Liver (tissue), 9 donors: ENCODE measurements around the gene BCL2L11. TPM values are rescaled to one million over a fixed set of nuclear protein-coding genes. Genes with fewer than 3 reads are reported as not detected.
A peak's percentile ranks its signal among the peaks of the same experiment; 100 is the strongest.

ENCODE experiments used
- DNase-seq: peaks from one replicate; pipeline ENCODE4 v3.0.0-alpha.2; 2017; ENCODE audit warnings: low spot score
- H3K27ac ChIP-seq, 2 donors: one replicate each; pipeline ENCODE4 v1.7.0; 2013; ENCODE audit warnings: inconsistent platforms in 2 of 2, low read length in 2 of 2, control low read depth in 1 of 2, low read depth in 1 of 2, mild to moderate bottlenecking in 1 of 2
- H3K27me3 ChIP-seq, 4 donors: one replicate each; pipeline versions ENCODE4 v1.6.1 to v1.7.0; 2013; ENCODE audit warnings: low read length in 3 of 4, inconsistent platforms in 1 of 4, mild to moderate bottlenecking in 1 of 4, moderate library complexity in 1 of 4; ENCODE audit not compliant: control insufficient read depth in 4 of 4, insufficient read depth in 4 of 4
- H3K36me3 ChIP-seq, 4 donors: one replicate each; pipeline versions ENCODE4 v1.6.1 to v1.7.0; 2013; ENCODE audit warnings: low read length in 3 of 4, mild to moderate bottlenecking in 3 of 4, low read depth in 1 of 4, moderate library complexity in 1 of 4; ENCODE audit not compliant: control insufficient read depth in 4 of 4, insufficient read depth in 3 of 4
- H3K4me1 ChIP-seq, 4 donors: one replicate each; pipeline versions ENCODE4 v1.6.1 to v1.7.0; 2013; ENCODE audit warnings: low read length in 3 of 4, mild to moderate bottlenecking in 3 of 4, moderate library complexity in 1 of 4; ENCODE audit not compliant: control insufficient read depth in 4 of 4, insufficient read depth in 4 of 4
- H3K4me3 ChIP-seq, 3 donors: one replicate each; pipeline versions ENCODE4 v1.6.1 to v1.7.0; 2013; ENCODE audit warnings: low read length in 3 of 3, control low read depth in 1 of 3, low read depth in 1 of 3, mild to moderate bottlenecking in 1 of 3
- H3K9ac ChIP-seq, 2 donors: one replicate each; pipeline ENCODE4 v1.7.0; 2013; ENCODE audit warnings: low read length in 2 of 2, mild to moderate bottlenecking in 2 of 2, moderate library complexity in 2 of 2, control low read depth in 1 of 2, low read depth in 1 of 2
- H3K9me3 ChIP-seq, 4 donors: one replicate each; pipeline versions ENCODE4 v1.6.1 to v1.7.0; 2013; ENCODE audit warnings: low read length in 3 of 4; ENCODE audit not compliant: control insufficient read depth in 4 of 4
- EGR1 ChIP-seq, 2 donors: IDR thresholded peaks; 2 replicates each; pipeline ENCODE4 v1.6.1; 2016 to 2018; ENCODE audit warnings: antibody characterized with exemption in 2 of 2, low read depth in 2 of 2
- FOXA1 ChIP-seq: IDR thresholded peaks from 2 replicates; pipeline ENCODE4 v1.6.1; 2016; ENCODE audit warnings: antibody characterized with exemption
- FOXA2 ChIP-seq: IDR thresholded peaks from 2 replicates; pipeline ENCODE4 v1.6.1; 2016; ENCODE audit warnings: antibody characterized with exemption
- GABPA ChIP-seq, 2 donors: IDR thresholded peaks in 1 of 2; conservative IDR thresholded peaks in 1 of 2; 2 replicates each; pipeline ENCODE4 v1.6.1; 2016; ENCODE audit warnings: antibody characterized with exemption in 2 of 2, mild to moderate bottlenecking in 1 of 2, moderate library complexity in 1 of 2
- HNF4A ChIP-seq, 2 donors: conservative IDR thresholded peaks; 2 replicates each; pipeline ENCODE4 v1.6.1; 2016; ENCODE audit warnings: antibody characterized with exemption in 2 of 2, mild to moderate bottlenecking in 2 of 2
- HNF4G ChIP-seq: IDR thresholded peaks from 2 replicates; pipeline ENCODE4 v1.6.1; 2016; ENCODE audit warnings: antibody characterized with exemption
- JUND ChIP-seq, 2 donors: IDR thresholded peaks; 2 replicates each; pipeline ENCODE4 v1.6.1; 2016; ENCODE audit warnings: antibody characterized with exemption in 2 of 2
- NR2F2 ChIP-seq: IDR thresholded peaks from 2 replicates; pipeline ENCODE4 v1.6.1; 2016; ENCODE audit warnings: antibody characterized with exemption
- RAD21 ChIP-seq, 2 donors: IDR thresholded peaks; 2 replicates each; pipeline ENCODE4 v1.6.1; 2016; ENCODE audit warnings: antibody characterized with exemption in 2 of 2, mild to moderate bottlenecking in 2 of 2
- RXRA ChIP-seq, 2 donors: IDR thresholded peaks; 2 replicates each; pipeline ENCODE4 v1.6.1; 2017 to 2018; ENCODE audit warnings: antibody characterized with exemption in 2 of 2, mild to moderate bottlenecking in 1 of 2
- SP1 ChIP-seq: IDR thresholded peaks from 2 replicates; pipeline ENCODE4 v1.6.1; 2018; ENCODE audit warnings: antibody characterized with exemption, mild to moderate bottlenecking
- TAF1 ChIP-seq: conservative IDR thresholded peaks from 2 replicates; pipeline ENCODE4 v1.6.1; 2016; ENCODE audit warnings: antibody characterized with exemption, mild to moderate bottlenecking
- YY1 ChIP-seq: IDR thresholded peaks from 2 replicates; pipeline ENCODE4 v1.6.1; 2016; ENCODE audit warnings: antibody characterized with exemption, mild to moderate bottlenecking
- WGBS: extraction: QIAGEN DNeasy Blood & Tissue Kit; methylation state at CpG from one replicate; pipeline ENCODE4 v1.1.7; 2013; 5-methylcytosine and 5-hydroxymethylcytosine counted together
- polyA plus RNA-seq, 2 donors: library from polyadenylated mRNA; stranded (reverse) in 1 of 2; unstranded in 1 of 2; fragments of 200-250 nt in 1 of 2; fragments of >200 nt in 1 of 2; fragmentation: Nextera tagmentation in 1 of 2; extraction: Ambion mirVana in 1 of 2; gene quantifications; one replicate each; pipeline versions ENCODE4 v1.2.1 to v1.2.3, GENCODE V29; 2013 to 2015
- total RNA-seq, 2 donors: library from RNA; depleted of rRNA; stranded (reverse); fragments of >200 nt; gene quantifications; one replicate each; pipeline ENCODE4 v1.2.3, GENCODE V29; 2014
- TF ChIP-seq, protein P1 (sequence below): IDR thresholded peaks from 2 replicates; pipeline ENCODE4 v1.6.1; 2016; ENCODE audit warnings: antibody characterized with exemption
- TF ChIP-seq, protein P2 (sequence below): fragments of 150-350 bp; IDR thresholded peaks from 2 replicates; pipeline ENCODE4 v1.5.1; 2017; ENCODE audit warnings: improper control_type of control experiment, low read depth, low read length; ENCODE audit not compliant: missing input control
- TF ChIP-seq, protein P3 (sequence below): IDR thresholded peaks from 2 replicates; pipeline ENCODE4 v1.6.1; 2016; ENCODE audit warnings: antibody characterized with exemption, mild to moderate bottlenecking
- TF ChIP-seq, protein P4 (sequence below): IDR thresholded peaks from 2 replicates; pipeline ENCODE4 v1.6.1; 2016; ENCODE audit warnings: antibody characterized with exemption
- TF ChIP-seq, protein P5 (sequence below): IDR thresholded peaks from 2 replicates; pipeline ENCODE4 v1.6.1; 2016; ENCODE audit warnings: antibody characterized with exemption
- donor health status: healthy.
- donor health status: healthy.
- donor health status: healthy.
- donor health status: healthy.
- donor health status: healthy.

BCL2L11 gene
- total and polyA plus RNA-seq, 4 donors, result 5.0 to 19.5 (median 12.2) TPM

DNA sequence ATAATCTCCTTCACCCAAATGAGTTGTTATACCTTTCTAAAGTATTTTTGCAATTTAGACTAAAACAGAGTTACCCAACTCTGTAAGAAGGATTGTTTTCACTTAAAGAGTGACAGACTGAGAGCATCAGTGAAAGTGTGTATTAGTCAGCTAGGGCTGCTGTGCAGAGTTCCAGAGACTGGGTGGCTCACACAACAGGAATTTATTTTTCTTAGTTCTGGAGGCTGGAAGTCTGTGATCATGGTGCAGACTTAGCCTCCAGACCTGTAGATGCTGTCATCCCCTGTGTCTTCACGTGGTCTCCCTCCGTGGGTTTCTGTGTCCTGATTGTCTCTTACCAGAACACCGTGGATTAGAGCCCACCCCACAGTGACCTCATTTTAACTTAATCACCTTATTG lies 40.0 kb downstream of the BCL2L11 start (continued):
- no peak for TF ChIP-seq SP1
- TF ChIP-seq GABPA (IDR thresholded peaks at IDR 0.05 in 1 of 2, conservative IDR thresholded peaks at IDR 0.05 in 1 of 2), result no peak
- no peak for TF ChIP-seq YY1
- TF ChIP-seq RAD21 (IDR thresholded peaks at IDR 0.05), result no peak
- TF ChIP-seq, protein P1, sequence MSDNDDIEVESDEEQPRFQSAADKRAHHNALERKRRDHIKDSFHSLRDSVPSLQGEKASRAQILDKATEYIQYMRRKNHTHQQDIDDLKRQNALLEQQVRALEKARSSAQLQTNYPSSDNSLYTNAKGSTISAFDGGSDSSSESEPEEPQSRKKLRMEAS, result no peak

DNA sequence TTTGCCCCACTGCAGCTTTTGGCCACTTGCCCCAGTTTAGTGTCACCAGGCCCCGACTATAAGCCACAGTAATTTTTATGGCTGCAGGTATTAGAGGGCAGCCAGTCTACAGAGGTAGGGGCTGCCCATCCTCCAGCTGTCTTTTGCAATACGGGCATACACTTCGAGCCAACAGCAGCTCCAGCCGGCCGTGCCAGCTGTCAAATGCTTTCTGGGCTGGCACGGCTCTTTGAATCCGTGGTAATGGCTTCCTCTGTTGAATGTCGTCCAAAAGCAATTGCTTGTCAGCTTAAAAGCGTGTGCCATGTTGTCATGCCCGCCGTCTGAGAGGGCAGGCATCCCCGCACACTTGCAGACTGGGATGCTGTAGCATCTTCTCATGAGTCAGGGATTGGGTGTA lies 41.3 kb downstream of the BCL2L11 start:
- H3K4me3 ChIP-seq, result no peak overlapping the region
- H3K36me3 ChIP-seq, result peaks cover 6 to 35% (median 23%) of the 10 kb centered on the region in 4 donors
- H3K4me1 ChIP-seq, result peaks cover 11 to 37% (median 28%) of the 10 kb centered on the region in 4 donors
- no peaks in the 10 kb centered on the region for H3K27me3 ChIP-seq
- TF ChIP-seq FOXA2 (no peak), HNF4A (conservative IDR thresholded peaks at IDR 0.05) (peak; percentile 67 to 72), FOXA1 (peak; percentile 68), RXRA (IDR thresholded peaks at IDR 0.05) (peak; percentile 82 to 92), GABPA (IDR thresholded peaks at IDR 0.05 in 1 of 2, conservative IDR thresholded peaks at IDR 0.05 in 1 of 2) (no peak), JUND (IDR thresholded peaks at IDR 0.05) (peak in 1 of 2 donors; percentile 41), SP1 (peak; percentile 74), RAD21 (IDR thresholded peaks at IDR 0.05) (peak; percentile 47 to 73), YY1 (peak; percentile 98), NR2F2 (no peak), EGR1 (IDR thresholded peaks at IDR 0.05; ENCODE audit: low read depth in 2 of 2) (no peak), TAF1 (no peak), HNF4G (peak; percentile 33)
- TF ChIP-seq, protein P2, sequence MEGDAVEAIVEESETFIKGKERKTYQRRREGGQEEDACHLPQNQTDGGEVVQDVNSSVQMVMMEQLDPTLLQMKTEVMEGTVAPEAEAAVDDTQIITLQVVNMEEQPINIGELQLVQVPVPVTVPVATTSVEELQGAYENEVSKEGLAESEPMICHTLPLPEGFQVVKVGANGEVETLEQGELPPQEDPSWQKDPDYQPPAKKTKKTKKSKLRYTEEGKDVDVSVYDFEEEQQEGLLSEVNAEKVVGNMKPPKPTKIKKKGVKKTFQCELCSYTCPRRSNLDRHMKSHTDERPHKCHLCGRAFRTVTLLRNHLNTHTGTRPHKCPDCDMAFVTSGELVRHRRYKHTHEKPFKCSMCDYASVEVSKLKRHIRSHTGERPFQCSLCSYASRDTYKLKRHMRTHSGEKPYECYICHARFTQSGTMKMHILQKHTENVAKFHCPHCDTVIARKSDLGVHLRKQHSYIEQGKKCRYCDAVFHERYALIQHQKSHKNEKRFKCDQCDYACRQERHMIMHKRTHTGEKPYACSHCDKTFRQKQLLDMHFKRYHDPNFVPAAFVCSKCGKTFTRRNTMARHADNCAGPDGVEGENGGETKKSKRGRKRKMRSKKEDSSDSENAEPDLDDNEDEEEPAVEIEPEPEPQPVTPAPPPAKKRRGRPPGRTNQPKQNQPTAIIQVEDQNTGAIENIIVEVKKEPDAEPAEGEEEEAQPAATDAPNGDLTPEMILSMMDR, result no peak
- TF ChIP-seq, protein P1, result peak; percentile 86
- TF ChIP-seq, protein P3, sequence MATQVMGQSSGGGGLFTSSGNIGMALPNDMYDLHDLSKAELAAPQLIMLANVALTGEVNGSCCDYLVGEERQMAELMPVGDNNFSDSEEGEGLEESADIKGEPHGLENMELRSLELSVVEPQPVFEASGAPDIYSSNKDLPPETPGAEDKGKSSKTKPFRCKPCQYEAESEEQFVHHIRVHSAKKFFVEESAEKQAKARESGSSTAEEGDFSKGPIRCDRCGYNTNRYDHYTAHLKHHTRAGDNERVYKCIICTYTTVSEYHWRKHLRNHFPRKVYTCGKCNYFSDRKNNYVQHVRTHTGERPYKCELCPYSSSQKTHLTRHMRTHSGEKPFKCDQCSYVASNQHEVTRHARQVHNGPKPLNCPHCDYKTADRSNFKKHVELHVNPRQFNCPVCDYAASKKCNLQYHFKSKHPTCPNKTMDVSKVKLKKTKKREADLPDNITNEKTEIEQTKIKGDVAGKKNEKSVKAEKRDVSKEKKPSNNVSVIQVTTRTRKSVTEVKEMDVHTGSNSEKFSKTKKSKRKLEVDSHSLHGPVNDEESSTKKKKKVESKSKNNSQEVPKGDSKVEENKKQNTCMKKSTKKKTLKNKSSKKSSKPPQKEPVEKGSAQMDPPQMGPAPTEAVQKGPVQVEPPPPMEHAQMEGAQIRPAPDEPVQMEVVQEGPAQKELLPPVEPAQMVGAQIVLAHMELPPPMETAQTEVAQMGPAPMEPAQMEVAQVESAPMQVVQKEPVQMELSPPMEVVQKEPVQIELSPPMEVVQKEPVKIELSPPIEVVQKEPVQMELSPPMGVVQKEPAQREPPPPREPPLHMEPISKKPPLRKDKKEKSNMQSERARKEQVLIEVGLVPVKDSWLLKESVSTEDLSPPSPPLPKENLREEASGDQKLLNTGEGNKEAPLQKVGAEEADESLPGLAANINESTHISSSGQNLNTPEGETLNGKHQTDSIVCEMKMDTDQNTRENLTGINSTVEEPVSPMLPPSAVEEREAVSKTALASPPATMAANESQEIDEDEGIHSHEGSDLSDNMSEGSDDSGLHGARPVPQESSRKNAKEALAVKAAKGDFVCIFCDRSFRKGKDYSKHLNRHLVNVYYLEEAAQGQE, result peak; percentile 60
- TF ChIP-seq, protein P4, sequence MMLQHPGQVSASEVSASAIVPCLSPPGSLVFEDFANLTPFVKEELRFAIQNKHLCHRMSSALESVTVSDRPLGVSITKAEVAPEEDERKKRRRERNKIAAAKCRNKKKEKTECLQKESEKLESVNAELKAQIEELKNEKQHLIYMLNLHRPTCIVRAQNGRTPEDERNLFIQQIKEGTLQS, result peak; percentile 34
- TF ChIP-seq, protein P5, sequence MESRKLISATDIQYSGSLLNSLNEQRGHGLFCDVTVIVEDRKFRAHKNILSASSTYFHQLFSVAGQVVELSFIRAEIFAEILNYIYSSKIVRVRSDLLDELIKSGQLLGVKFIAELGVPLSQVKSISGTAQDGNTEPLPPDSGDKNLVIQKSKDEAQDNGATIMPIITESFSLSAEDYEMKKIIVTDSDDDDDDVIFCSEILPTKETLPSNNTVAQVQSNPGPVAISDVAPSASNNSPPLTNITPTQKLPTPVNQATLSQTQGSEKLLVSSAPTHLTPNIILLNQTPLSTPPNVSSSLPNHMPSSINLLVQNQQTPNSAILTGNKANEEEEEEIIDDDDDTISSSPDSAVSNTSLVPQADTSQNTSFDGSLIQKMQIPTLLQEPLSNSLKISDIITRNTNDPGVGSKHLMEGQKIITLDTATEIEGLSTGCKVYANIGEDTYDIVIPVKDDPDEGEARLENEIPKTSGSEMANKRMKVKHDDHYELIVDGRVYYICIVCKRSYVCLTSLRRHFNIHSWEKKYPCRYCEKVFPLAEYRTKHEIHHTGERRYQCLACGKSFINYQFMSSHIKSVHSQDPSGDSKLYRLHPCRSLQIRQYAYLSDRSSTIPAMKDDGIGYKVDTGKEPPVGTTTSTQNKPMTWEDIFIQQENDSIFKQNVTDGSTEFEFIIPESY, result peak; percentile 71
- WGBS, result 27% methylated on average over 12 of the region's 12 CpGs
- H3K9me3 ChIP-seq, result no peaks in the 10 kb centered on the region
- no peak overlapping the region for H3K9ac ChIP-seq
- DNase-seq, result no peak
- H3K27ac ChIP-seq, result peak overlapping the region in 1 of 2 donors; percentile 1
